ENCODE measurements around the gene TEPSIN.

The TEPSIN gene

GRCh38 chr17:81194941-81195901 is 43.6 kb downstream of the TEPSIN start:
- no peak for DNase-seq

DNA sequence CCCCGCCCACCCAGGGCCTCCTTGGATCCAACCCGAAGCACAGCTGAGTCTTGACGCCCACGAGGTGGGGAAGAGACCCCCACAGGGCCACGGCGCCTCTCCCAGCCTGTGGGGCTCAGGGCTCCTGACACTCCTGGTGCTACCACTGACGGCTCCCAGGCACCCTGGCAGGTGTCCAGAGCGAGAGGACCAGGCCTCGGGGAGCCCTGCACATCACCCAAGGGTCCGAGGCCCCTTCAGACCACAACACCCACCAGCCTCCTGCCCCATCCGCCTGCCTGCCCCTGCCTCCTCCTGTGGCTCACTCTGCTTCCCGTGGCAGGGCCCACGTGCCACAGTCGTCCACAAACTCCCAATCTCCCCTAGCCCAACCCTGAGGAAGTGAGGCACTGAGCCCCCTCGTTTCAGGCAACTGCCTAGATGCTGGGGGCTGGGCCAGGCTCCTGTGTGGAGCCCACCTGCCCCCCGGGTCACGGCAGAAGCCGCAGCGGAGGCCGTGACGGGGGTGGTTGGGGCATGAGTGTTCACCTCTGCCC is 44.6 kb downstream of the TEPSIN start:
- no peak for DNase-seq

DNA sequence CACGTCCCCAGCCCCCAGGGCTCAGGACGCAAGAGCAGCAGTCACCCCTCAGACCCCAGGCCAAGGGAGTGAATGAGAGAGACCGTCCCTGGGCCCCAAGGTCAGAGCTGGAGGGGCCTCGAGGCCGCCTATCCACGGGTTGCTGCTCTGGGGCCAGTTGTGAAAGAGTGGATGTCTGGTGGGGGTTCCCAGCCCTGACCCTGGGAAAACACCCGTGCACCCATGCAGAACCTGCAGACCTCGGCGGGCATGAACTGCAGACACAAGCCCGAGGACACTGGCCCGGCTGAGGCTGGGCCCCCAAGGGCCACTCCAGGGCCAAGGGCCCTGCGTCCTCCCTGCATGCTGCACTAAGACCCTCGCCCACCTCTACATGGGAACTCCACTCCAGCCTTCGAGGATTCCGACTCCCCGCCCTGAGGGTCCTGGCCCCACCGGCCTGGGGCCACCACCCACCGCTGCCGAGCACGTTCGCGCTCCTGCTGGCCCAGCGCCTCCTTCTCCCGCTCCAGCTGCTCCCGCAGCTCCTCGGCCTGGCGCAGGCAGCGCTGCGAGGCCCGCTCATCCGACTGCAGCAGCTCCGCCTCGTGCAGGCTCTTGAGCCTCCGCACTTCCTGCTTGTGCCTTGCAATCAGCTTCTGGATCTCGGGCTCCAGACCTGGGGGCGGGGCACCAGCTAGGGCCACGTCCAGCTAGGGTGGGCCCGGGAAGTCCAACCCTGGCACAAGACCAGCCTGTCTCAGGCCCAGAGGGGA is 45.2 kb downstream of the TEPSIN start:
- no peak for DNase-seq

DNA sequence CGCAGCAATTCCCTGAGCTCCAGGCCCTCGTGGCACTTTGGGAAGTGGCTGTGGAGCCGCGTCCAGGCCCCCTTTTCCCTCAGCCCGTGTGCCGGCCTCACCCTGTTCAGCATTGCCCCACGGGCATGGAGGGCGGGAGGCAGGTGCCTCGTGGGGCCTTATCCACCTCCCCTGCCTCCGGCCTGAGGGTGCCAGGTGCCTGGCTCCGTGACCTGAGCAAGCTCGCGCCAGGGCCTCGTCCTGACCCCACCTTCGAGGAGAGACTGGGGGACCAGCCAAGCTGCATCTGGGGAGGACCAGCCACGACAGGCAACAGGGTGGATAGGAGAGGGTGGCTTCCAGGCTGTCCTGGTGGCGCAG is 45.8 kb downstream of the TEPSIN start:
- no peak for DNase-seq

DNA sequence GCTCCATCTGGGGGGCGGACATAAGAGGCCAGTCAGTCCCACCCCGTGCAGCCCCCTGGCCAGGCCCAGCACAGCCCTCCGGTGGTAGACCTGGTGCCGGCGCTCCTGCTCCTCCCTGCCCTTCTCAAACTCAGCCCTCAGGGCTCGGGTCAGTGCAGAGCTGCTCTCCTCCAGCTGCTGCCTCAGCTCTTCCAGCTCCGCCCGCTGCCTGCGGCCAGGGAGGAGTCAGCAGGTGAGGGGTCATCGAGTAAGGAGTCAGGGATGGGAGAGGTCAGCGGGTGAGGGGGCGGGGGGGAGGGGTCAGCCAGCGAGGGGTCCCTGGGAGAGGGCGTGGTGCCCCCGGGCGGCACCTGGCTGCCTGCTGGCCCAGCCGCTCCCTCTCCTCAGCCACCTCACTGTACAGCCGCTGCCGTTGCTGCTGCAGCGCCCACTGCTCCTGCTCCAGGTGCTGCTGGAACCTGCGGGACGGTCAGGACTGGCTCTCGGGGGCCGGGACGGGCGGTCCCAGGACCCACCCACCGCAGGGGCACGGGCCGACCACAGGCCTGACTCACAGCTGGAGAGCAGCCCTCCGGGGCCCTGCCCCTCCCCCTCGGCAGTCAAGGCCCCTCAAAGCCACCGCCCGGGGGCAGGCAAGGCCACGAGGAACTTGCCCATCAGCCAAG is 46.3 kb downstream of the TEPSIN start:
- DNase-seq = no peak

- DNase-seq = no peak
Observed at GRCh38 chr17:81191646-81192045, 47.2 kb downstream of the TEPSIN start.

- no peak for DNase-seq
Observed at GRCh38 chr17:81191116-81191515, 47.7 kb downstream of the TEPSIN start.

- no peak for DNase-seq
Observed at GRCh38 chr17:81190591-81190990, 48.3 kb downstream of the TEPSIN start.

DNA sequence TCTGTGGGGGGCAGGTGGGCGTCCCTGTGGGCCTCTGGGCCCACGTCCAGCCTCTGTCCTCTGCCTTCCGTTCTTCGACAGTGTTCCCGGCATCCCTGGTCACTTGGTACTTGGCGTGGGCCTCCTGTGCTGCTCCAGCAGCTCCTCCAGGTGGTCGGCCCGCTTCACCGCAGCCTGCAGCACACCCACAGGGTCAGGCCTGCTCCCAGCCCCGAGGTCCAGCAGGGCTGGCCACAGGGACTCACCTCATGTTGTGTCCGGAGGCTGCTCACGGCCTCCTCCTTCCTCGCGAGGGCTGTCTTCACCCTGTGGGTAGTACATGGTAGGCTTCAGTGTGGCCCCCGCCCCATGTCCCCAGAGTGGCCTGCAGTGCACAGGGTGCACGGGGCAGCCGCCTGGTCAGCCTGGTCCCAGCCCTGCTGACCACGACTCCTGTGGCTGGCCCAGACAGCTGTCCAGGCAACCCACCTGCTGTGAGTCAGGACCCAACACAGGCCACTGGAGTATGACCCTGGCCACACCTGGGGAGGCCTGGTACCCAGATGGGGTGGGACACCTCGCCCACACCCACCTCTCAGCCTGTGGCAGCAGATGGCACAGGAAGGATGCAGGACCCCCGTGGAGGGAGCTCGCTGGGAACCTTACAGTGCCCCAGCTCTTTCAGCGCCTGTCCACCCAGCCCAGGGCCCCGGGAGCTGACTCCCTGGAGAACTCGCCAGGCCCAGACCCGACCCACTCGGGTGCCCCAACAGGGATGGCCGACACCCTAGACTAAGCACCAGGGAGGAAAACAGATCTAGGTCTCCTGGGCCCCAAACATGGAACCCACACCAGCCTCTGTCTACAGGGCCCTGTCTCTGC is 49.0 kb downstream of the TEPSIN start:
- DNase-seq = no peak

DNA sequence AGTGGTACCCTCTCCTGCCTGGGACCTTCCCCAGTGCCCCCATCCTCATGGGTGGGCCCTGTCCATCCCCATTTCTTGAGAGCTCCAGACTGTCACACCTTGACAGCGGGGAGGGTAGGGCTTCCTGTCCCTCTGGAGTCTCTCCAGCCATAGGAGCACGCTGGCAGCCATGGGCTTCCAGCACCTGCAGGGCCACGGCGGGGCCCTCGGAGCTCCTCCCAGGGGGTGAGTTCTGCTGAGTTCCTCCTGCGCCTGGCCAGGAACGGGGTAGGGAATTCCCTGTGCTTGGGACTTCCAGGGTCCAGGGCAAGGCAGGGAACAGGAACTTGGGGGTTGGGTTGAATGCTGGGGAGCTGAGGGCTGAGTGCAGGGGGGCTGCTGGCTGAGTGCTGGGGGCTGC is 49.8 kb downstream of the TEPSIN start:
- no peak for DNase-seq

DNA sequence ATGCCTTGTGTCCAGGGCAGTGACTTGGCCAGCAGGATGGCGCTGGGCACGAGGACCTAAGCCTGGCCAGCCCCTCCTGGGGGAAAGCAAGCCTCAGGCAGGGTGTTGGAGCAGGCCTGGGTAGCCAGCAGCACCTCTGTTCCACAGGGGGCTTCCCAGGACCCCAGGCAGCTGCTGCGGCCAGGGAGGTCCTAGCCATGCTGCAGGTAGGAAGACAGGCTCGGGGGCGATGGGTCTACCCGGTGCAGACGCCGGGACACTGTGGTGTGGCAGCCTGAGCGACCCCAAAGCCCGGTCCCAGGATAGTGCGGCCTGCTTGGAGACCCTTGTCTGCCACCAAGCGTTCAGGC is 50.4 kb downstream of the TEPSIN start:
- no peak for DNase-seq

GRCh38 chr17:81187586-81188490 is 51.0 kb downstream of the TEPSIN start:
- no peak for DNase-seq

DNA sequence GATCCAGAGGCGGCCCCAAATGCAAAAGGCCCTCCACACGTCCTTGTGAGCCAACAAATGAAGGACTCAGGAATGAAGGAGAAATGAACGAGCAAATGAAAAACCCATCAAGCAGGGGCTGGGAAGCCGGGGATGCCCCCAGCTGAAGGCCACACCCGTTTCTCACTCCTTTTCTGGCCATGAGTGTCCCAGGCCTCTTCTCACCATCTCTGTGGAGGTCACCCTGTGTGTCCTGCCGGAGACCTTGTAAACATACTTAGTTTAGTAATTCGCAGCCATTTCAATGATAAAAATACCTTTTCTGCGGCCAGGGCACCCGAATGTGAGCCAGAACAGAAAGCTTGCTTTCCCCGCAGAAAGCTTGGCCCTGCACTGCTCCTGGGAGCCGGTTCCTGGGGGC is 51.7 kb downstream of the TEPSIN start:
- DNase-seq = no peak

DNA sequence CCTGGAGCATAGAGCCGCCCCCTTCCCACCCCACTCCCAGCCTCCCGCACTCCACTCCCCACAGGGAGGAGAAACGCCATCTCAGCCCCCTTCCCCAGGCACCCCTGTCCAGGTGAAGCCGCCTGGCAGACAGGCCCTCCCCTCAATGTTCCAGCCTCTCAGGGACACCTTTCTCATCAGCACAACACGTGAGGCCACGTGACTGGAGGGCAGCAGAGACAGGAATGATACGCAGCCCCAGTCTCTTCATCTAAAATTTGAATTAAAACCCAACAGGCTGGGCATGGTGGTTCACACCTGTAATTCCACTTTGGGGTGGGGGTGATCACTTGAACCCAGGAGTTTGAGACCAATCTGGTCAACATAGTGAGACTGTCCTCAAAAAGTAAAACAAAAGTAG is 52.7 kb downstream of the TEPSIN start:
- DNase-seq = no peak

GRCh38 chr17:81184555-81184954 is 54.3 kb downstream of the TEPSIN start:
- no peak for DNase-seq

GRCh38 chr17:81183807-81184206 is 55.0 kb downstream of the TEPSIN start:
- no peak for DNase-seq

GRCh38 chr17:81183316-81183715 is 55.5 kb downstream of the TEPSIN start:
- DNase-seq = no peak

GRCh38 chr17:81182596-81182995 is 56.3 kb downstream of the TEPSIN start:
- DNase-seq = no peak

DNA sequence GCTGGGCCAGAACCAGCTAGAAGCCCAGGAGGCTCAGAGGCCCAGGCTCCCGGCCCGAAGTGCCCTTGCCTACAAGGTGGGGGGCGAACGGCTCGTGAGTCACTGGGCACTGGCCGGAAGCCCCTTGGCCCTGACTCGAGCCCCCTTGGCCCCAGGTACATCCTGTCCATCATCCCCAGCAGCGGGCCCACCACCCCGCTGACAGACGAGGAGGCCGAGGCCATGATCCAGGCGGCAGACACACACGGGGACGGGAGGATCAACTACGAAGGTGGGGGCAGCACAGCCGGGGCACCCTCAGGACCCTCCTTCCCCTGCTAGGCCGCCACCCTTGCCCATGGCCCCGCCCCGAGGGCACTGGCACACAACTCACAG is 57.1 kb downstream of the TEPSIN start:
- no peak for DNase-seq

DNA sequence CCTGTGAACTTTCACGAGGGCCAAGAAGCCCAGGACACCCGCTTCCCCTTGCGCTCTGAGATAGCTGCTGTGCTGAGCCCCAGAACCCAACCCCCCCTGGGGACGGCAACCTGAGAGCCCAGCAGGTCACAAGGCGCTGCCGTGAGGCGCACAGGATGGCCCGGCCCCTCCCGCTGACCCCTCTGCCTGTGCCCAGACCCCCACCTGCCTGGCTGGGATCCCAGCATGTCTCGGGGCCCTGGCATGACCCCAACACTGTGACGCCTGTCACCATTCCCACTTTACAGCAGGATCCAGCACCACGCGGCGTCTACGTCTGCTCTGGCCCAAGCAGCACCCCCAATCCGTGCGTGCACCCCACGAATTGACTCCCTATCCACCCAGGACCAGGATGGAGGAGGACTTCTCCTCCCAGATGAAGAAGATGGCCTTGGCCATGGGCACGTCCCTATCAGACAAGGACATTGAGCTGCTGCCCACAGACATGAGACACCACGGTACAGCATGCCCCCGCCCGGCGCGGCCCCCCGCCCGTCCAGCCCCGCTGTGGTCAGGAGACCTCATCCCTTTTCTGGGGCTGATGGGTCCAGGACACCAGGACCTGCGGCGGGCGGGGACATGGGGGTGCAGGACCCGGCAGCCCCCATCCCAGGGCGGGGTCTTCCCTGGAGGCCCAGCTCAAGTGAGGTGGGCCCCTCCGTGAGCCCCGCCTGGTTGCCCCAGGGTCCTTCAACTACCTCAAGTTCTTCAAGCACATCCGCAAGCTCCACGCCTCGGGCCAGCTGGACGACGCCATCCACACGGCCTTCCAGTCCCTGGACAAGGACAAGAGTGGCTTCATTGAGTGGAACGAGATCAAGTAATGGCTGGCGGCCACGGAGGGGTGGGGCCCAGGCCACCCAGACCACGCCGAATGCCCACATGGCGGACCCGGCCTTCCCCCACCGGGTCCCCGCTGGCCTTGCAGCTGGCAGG is 57.7 kb downstream of the TEPSIN start:
- DNase-seq = no peak

Data from NCI-H774 (cell line).